Left lung (tissue), 10 donors: ENCODE data around the gene MTA2. TPM values are rescaled to one million over a fixed set of nuclear protein-coding genes. Genes with fewer than 3 reads are reported as not detected.
"Not testable (repeated sequence)": the region's sequence is repeated elsewhere in the genome, so short reads cannot be mapped to it uniquely, and the experiment has no call there.

Source experiments
- ATAC-seq: fragments of 200-7000 bp; cut with Tn5 transposase; one replicate; pipeline ENCODE4 v1.9.1; 2020; ENCODE audit warnings: moderate library complexity
- DNase-seq, 4 donors: peaks; one replicate each; pipeline ENCODE4 v3.0.0-alpha.2; 2013 to 2020
- H3K27ac ChIP-seq, 2 donors: fragments of 200-600 bp; sonication (generic) in 1 of 2; one replicate each; pipeline versions ENCODE4 v1.5.0 to v1.8.0; 2020 to 2021
- H3K27me3 ChIP-seq, 2 donors: fragments of 200-600 bp; sonication (generic) in 1 of 2; one replicate each; pipeline versions ENCODE4 v1.5.0 to v1.8.0; 2020 to 2021
- H3K36me3 ChIP-seq, 2 donors: fragments of 200-600 bp; sonication (generic) in 1 of 2; one replicate each; pipeline versions ENCODE4 v1.5.0 to v1.8.0; 2020 to 2021
- H3K4me1 ChIP-seq, 2 donors: fragments of 200-600 bp; one replicate each; pipeline ENCODE4 v1.8.0; 2021
- H3K4me3 ChIP-seq, 2 donors: fragments of 200-600 bp; sonication (generic) in 1 of 2; one replicate each; pipeline versions ENCODE4 v1.5.0 to v1.8.0; 2020 to 2021; ENCODE audit warnings: mild to moderate bottlenecking in 1 of 2
- H3K9me3 ChIP-seq, 2 donors: fragments of 200-600 bp; sonication (generic) in 1 of 2; one replicate each; pipeline versions ENCODE4 v1.5.0 to v1.8.0; 2020 to 2021
- CTCF ChIP-seq, 2 donors: fragments of 200-600 bp; sonication (generic) in 1 of 2; IDR thresholded peaks; one replicate each; pipeline versions ENCODE4 v1.5.0 to v1.8.0; 2021; ENCODE audit warnings: antibody characterized with exemption in 2 of 2
- intact Hi-C, 2 donors: fragments of 100-400 bp; cut with DNase I; formaldehyde crosslinking; loops; one replicate each; pipeline versions ENCODE4 v1.11.2 to v1.14.2; 2022
- polyA plus RNA-seq, 6 donors: library from polyadenylated mRNA; unstranded; fragments of 120-200 nt; gene quantifications; one replicate each; pipeline ENCODE4 v1.2.1, GENCODE V29; 2013; ENCODE audit not compliant: insufficient read length in 6 of 6
- total RNA-seq, 2 donors: library from RNA; stranded (reverse); fragmentation: NEBNext Ultra II Directional; extraction: Animal tissue kit (Norgen Biotek cat#: 25700); gene quantifications; one replicate each; pipeline ENCODE4 v1.2.1, GENCODE V29; 2021
- donor health status: DM: no; HTN: yes; CAD: no.
- donor health status: DM: no; HTN: no; CAD: no.

MTA2 gene
- total and polyA plus RNA-seq, 8 donors, result 67.1 to 110 (median 94.4) TPM

- H3K9me3 ChIP-seq, result no peaks in the 10 kb centered on the region
- no peaks in the 10 kb centered on the region for H3K27me3 ChIP-seq
- ATAC-seq (peak; percentile 99), DNase-seq (peak; percentile 98 to 100 (median 99))
- H3K36me3 ChIP-seq, result peaks cover 5 to 31% of the 10 kb centered on the region in 2 donors
- TF ChIP-seq CTCF (IDR thresholded peaks at IDR 0.05), result peak in 1 of 2 donors; percentile 48
- H3K27ac ChIP-seq, result peak within 1 kb of the TSS; percentile 90 to 92
- intact Hi-C loops, result no loop called here
- peak within 1 kb of the TSS; percentile 59 to 82 for H3K4me3 ChIP-seq
- H3K4me1 ChIP-seq, result peaks cover 11 to 27% of the 10 kb centered on the region in 2 donors
Measured at GRCh38 chr11:62621567-62622470, 20.2 kb upstream of the MTA2 start, which contains the start of gene B3GAT3. Gene B3GAT3 (minus strand): TSS chr11:62621986. CDS start chr11:62621947, 39 bp downstream.

- Histone ChIP-seq H3K4me1 (peaks cover 11 to 27% of the 10 kb centered on the region in 2 donors), H3K36me3 (peaks cover 5 to 31% of the 10 kb centered on the region in 2 donors), H3K4me3 (peak overlapping the region; percentile 59 to 82), H3K27me3 (no peaks in the 10 kb centered on the region), H3K9me3 (no peaks in the 10 kb centered on the region), H3K27ac (peak overlapping the region; percentile 90 to 92)
- DNase-seq (no peak), ATAC-seq (no peak)
- no peak for TF ChIP-seq CTCF (IDR thresholded peaks at IDR 0.05)
- intact Hi-C loops, result no loop called here
Measured at GRCh38 chr11:62621027-62621566, 19.4 kb upstream of the MTA2 start.

- H3K27ac ChIP-seq, H3K4me3 ChIP-seq: not testable (repeated sequence)
Measured at GRCh38 chr11:62616957-62617356, 15.3 kb upstream of the MTA2 start.

GRCh38 chr11:62615521-62615920, 13.9 kb upstream of the MTA2 start:
- Histone ChIP-seq H3K27me3 (no peaks in the 10 kb centered on the region), H3K9me3 (no peaks in the 10 kb centered on the region), H3K4me1 (peaks cover 14 to 45% of the 10 kb centered on the region in 2 donors), H3K27ac (no peak overlapping the region), H3K4me3 (no peak overlapping the region), H3K36me3 (peaks cover 0 to 34% of the 10 kb centered on the region in 2 donors)
- ATAC-seq (no peak), DNase-seq (no peak)
- no peak for TF ChIP-seq CTCF (IDR thresholded peaks at IDR 0.05)
- intact Hi-C loops, result no loop called here

More at GRCh38 chr11:62616957-62617356, 15.3 kb upstream of the MTA2 start:
- H3K4me1 ChIP-seq, result peaks cover 11 to 40% of the 10 kb centered on the region in 2 donors
- H3K9me3 ChIP-seq, ATAC-seq, intact Hi-C loops, DNase-seq, H3K27me3 ChIP-seq: not testable (repeated sequence)
- peaks cover 0 to 31% of the 10 kb centered on the region in 2 donors for H3K36me3 ChIP-seq

- DNase-seq (no peak), ATAC-seq (no peak)
- peak overlapping the region in 1 of 2 donors; percentile 95 for H3K27ac ChIP-seq
- H3K4me3 ChIP-seq, result no peak overlapping the region
- intact Hi-C loops, result no loop called here
- peaks cover 11 to 42% of the 10 kb centered on the region in 2 donors for H3K4me1 ChIP-seq
- TF ChIP-seq CTCF (IDR thresholded peaks at IDR 0.05), result no peak
- no peaks in the 10 kb centered on the region for H3K27me3 ChIP-seq
- H3K9me3 ChIP-seq, result no peaks in the 10 kb centered on the region
- H3K36me3 ChIP-seq, result peaks cover 0 to 47% of the 10 kb centered on the region in 2 donors
Measured at GRCh38 chr11:62614275-62614674, 12.6 kb upstream of the MTA2 start.
